T-cell (primary cell): ENCODE data around the gene GUCY2D. TPM values are rescaled to one million over a fixed set of nuclear protein-coding genes. Genes with fewer than 3 reads are reported as not detected.
"Not testable (repeated sequence)": the region's sequence is repeated elsewhere in the genome, so short reads cannot be mapped to it uniquely, and the experiment has no call there.

ENCODE experiments used
- ATAC-seq, 4 experiments: fragments of 200-7000 bp in 3 of 4; fragments of 150-1000 bp in 1 of 4; cut with Tn5 transposase; replicated peaks in 1 of 4; 1 replicate in 3 of 4; 2 replicates in 1 of 4; pipeline ENCODE4 v1.10.0; 2021; ENCODE audit warnings: moderate library complexity in 3 of 4, mild to moderate bottlenecking in 2 of 4, moderate number of reproducible peaks in 1 of 4
- CTCF ChIA-PET, 2 donors: fragments of 300-600 bp; sonication (Branson Sonifier 250); formaldehyde crosslinking; loops; one replicate each; lab custom pipeline; 2022; ENCODE audit warnings: antibody characterized with exemption in 2 of 2; lab: Charles Lee
- POLR2A ChIA-PET, 2 donors: fragments of 300-600 bp; sonication (Branson Sonifier 250); formaldehyde crosslinking; loops; one replicate each; lab custom pipeline; 2022; ENCODE audit warnings: antibody characterized with exemption in 2 of 2; lab: Charles Lee
- DNase-seq, 35 experiments: peaks; one replicate each; pipeline versions ENCODE4 v3.0.0 to v3.0.0-alpha.2; 2013 to 2023
- H3K27ac ChIP-seq: one replicate; pipeline ENCODE4 v1.5.1; 2013; ENCODE audit warnings: low read length
- H3K27me3 ChIP-seq, 2 experiments: replicated peaks in 1 of 2; 1 replicate in 1 of 2; 2 replicates in 1 of 2; pipeline versions ENCODE4 v1.6.1 to v1.7.0; 2013; ENCODE audit warnings: low read length in 1 of 2, mixed read lengths in 1 of 2; ENCODE audit not compliant: control insufficient read depth in 2 of 2, insufficient read depth in 2 of 2; ENCODE audit errors: extremely low read depth in 1 of 2
- H3K36me3 ChIP-seq, 2 donors: 1 replicate in 1 of 2; 2 replicates in 1 of 2; pipeline versions ENCODE4 v1.6.1 to v1.7.0; 2013; ENCODE audit warnings: low read length in 1 of 2; ENCODE audit not compliant: control insufficient read depth in 2 of 2, insufficient read depth in 1 of 2; ENCODE audit errors: extremely low read depth in 1 of 2
- H3K4me1 ChIP-seq, 2 experiments: 1 replicate in 1 of 2; 2 replicates in 1 of 2; pipeline versions ENCODE4 v1.6.1 to v1.7.0; 2013; ENCODE audit warnings: low read length in 2 of 2, mixed read lengths in 1 of 2; ENCODE audit not compliant: insufficient read depth in 2 of 2, control insufficient read depth in 1 of 2; ENCODE audit errors: extremely low read depth in 1 of 2
- H3K4me3 ChIP-seq, 2 donors: 1 replicate in 1 of 2; 2 replicates in 1 of 2; pipeline versions ENCODE4 v1.5.1 to v1.7.0; 2013; ENCODE audit warnings: mild to moderate bottlenecking in 2 of 2, low read length in 1 of 2, moderate library complexity in 1 of 2; ENCODE audit not compliant: control insufficient read depth in 1 of 2; ENCODE audit errors: extremely low read depth in 1 of 2
- H3K9me3 ChIP-seq: 2 replicates; pipeline ENCODE4 v1.7.0; 2013
- H3K27ac Mint-ChIP-seq, 2 donors: one replicate each; pipeline ENCODE4 v1.8.0; 2020 to 2021; ENCODE audit warnings: mild to moderate bottlenecking in 2 of 2, mixed read lengths in 2 of 2
- H3K27me3 Mint-ChIP-seq, 2 donors: one replicate each; pipeline ENCODE4 v1.8.0; 2021 to 2022; ENCODE audit warnings: mixed read lengths in 2 of 2
- H3K36me3 Mint-ChIP-seq: one replicate; pipeline ENCODE4 v1.8.0; 2021; ENCODE audit warnings: mixed read lengths
- H3K4me1 Mint-ChIP-seq, 3 donors: one replicate each; pipeline ENCODE4 v1.8.0; 2020 to 2022; ENCODE audit warnings: mixed read lengths in 3 of 3, mild to moderate bottlenecking in 1 of 3
- H3K4me3 Mint-ChIP-seq, 3 donors: one replicate each; pipeline ENCODE4 v1.8.0; 2020 to 2022; ENCODE audit warnings: mild to moderate bottlenecking in 3 of 3, mixed read lengths in 3 of 3, moderate library complexity in 3 of 3
- H3K9me3 Mint-ChIP-seq, 3 donors: one replicate each; pipeline ENCODE4 v1.8.0; 2020 to 2022; ENCODE audit warnings: mixed read lengths in 3 of 3
- WGBS: methylation state at CpG from one replicate; pipeline ENCODE4 v1.1.5; 2013; ENCODE audit warnings: missing lambda C conversion rate; ENCODE audit not compliant: insufficient coverage; 5-methylcytosine and 5-hydroxymethylcytosine counted together
- total RNA-seq, 35 experiments: library from RNA in 6 of 35; stranded (reverse) in 6 of 35; fragments of 120-200 nt in 1 of 35; gene quantifications; one replicate each; pipeline versions ENCODE4 v1.2.1 to v1.2.4 and lab custom pipeline; 2013 to 2026

The GUCY2D gene
- total RNA-seq, 5 donors from 2014 or later (not counting 1 experiment from before 2014, with no cell fraction given): 0.06 TPM; not detected in 4

DNA sequence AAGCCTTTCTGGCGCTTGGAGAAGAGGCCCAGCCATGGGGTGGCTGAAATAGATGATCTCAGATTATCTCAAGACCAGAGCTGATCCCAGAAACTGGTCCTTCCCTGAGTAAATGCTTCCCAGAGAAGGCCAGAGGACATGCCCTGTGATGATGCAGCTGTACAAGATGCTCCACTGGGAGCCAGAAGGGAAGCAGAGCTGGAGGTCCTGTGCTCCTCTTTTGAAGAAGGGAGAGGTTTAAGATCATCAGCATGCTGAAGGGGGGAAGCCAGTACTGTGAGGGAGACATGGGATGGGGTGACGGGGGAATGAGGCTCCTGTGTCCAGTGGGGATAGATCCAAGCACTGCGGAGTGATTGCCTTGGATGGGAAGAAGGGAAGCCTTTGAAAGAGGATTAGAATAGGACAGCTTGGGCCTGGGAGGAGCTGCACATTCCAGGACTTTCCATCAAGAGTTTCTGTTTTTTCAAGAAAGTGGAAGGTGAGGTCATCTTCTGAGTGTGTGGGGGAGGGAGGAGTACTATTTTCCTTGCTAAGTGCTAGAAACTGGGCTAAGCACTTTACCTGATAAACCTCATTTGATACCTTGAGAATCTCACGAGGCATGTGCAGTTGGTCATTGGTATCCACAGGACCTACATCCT lies 20.1 kb downstream of the GUCY2D start:
- Histone ChIP-seq H3K4me1 (no peaks in the 10 kb centered on the region), H3K36me3 (no peaks in the 10 kb centered on the region), H3K27ac (no peak overlapping the region), H3K9me3 (no peaks in the 10 kb centered on the region), H3K27me3 (peaks cover 0 to 39% of the 10 kb centered on the region in 2 experiments), H3K4me3 (no peak overlapping the region)
- POLR2A ChIA-PET: no interaction called here
- Mint-ChIP-seq H3K9me3 (no peaks in the 10 kb centered on the region), H3K4me1 (no peaks in the 10 kb centered on the region), H3K4me3 (no peak overlapping the region), H3K36me3 (no peaks in the 10 kb centered on the region), H3K27me3 (peaks cover 24 to 39% of the 10 kb centered on the region in 2 donors), H3K27ac (no peak overlapping the region)
- DNase-seq: no peak
- ATAC-seq: no peak
- WGBS: 88% methylated on average over 3 of the region's 4 CpGs
- CTCF ChIA-PET: no interaction called here

DNA sequence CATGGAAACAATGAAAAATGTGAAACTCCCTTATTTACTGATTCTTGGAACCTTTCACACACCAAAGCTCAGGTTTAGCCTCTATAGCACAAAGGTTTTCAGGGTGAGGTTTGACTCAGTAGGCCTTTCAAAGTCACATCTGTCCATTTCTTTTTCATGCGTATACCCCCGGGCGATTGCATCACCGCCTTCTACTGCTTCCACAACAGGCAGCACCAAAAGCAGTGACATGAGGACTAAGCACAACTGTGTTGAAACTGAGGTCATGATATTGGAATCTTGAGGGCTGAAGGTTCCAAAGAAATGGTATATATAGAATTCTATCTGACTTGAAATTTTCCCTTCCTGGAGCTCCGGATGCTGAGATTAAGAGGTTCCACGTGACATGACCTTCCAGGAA lies 21.7 kb downstream of the GUCY2D start:
- H3K27ac ChIP-seq, POLR2A ChIA-PET, CTCF ChIA-PET, H3K27ac Mint-ChIP-seq, H3K4me1 Mint-ChIP-seq, H3K4me3 Mint-ChIP-seq, H3K36me3 ChIP-seq, H3K36me3 Mint-ChIP-seq, H3K4me1 ChIP-seq, H3K4me3 ChIP-seq, DNase-seq, ATAC-seq, H3K9me3 Mint-ChIP-seq, H3K9me3 ChIP-seq: not testable (repeated sequence)
- WGBS: no CpG with 5 or more reads among the region's 6 CpGs
- peaks cover 37 to 53% of the 10 kb centered on the region in 2 donors for H3K27me3 Mint-ChIP-seq
- peaks cover 0 to 41% of the 10 kb centered on the region in 2 experiments for H3K27me3 ChIP-seq

DNA sequence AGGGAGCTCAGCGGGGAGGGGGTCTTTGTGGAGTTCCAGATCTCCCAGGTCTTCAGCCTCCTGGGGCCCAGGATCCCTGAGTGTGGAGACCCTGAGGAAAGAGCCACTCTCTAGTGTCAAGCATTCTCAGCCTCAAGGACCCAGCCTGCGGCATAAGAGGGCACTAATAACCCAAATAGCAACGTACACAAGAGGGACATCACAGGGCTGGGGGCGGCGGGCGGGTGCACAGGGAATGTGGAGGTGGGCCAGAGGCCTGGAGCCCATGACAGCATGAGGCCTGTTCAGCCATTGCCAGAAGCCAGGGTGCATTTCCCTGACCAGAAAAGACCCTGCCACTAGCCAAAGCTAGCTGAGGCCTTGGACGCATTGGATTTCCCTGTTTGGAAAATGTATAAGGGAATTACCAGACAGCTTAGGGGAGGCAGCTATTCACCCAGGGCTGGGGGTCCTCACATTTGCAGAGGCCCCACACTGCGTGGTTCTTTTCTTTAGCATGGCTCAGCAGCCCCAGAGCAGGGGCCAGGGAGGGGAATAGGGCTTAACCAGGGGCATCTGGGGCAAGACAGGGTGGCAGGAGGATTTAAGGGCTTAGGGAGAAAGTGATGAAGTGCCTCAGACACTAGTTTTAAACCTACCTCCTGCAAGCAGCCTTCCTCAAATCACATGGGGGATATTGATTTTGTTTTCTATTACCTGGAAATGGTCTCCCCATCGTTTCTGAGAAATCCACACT lies 22.9 kb downstream of the GUCY2D start:
- Mint-ChIP-seq H3K9me3 (no peaks in the 10 kb centered on the region), H3K36me3 (no peaks in the 10 kb centered on the region), H3K4me1 (no peaks in the 10 kb centered on the region), H3K27me3 (peaks cover 37 to 54% of the 10 kb centered on the region in 2 donors), H3K27ac (no peak overlapping the region), H3K4me3 (no peak overlapping the region)
- Histone ChIP-seq H3K36me3 (no peaks in the 10 kb centered on the region), H3K27me3 (peaks cover 0 to 34% of the 10 kb centered on the region in 2 experiments), H3K4me3 (no peak overlapping the region), H3K27ac (no peak overlapping the region), H3K4me1 (no peaks in the 10 kb centered on the region), H3K9me3 (no peaks in the 10 kb centered on the region)
- POLR2A ChIA-PET: no interaction called here
- CTCF ChIA-PET: interaction anchor here in 1 of 2 donors (0.5 kb wide), 1 partner anchor 280 kb away, joined by 4 read pairs; no protein-coding TSS in a partner anchor
- ATAC-seq (no peak), DNase-seq (no peak)
- WGBS: 79% methylated on average over 5 of the region's 9 CpGs

DNA sequence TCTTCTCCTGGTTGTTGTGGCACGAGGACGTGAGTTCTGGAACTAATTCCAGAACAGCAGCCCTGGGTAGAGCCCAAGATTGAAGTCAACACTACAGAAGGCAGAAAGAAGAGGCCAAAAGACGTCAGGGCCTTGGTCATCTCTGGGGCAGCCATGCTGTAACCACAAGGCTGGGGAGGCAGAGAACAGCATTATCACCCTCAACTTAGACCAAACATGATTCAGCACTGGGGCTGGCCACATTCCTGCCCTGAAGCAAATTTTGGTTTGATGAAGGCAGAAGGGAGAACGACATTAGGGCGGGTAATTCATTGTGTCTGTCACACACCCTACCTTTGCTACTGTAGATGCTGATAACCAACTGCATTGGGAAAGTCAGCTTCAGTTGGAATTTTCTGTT lies 26.7 kb downstream of the GUCY2D start:
- H3K4me1 ChIP-seq: no peaks in the 10 kb centered on the region
- H3K27me3 ChIP-seq: peaks cover 0 to 37% of the 10 kb centered on the region in 2 experiments
- ATAC-seq (no peak), DNase-seq (no peak)
- no peaks in the 10 kb centered on the region for H3K36me3 ChIP-seq
- H3K36me3 Mint-ChIP-seq: no peaks in the 10 kb centered on the region
- ChIA-PET CTCF (no interaction called here), POLR2A (no interaction called here)
- H3K27me3 Mint-ChIP-seq: peaks cover 47 to 68% of the 10 kb centered on the region in 2 donors
- WGBS: 60% methylated on average over 2 of the region's 5 CpGs
- no peaks in the 10 kb centered on the region for H3K4me1 Mint-ChIP-seq
- H3K27ac Mint-ChIP-seq: no peak overlapping the region
- H3K4me3 ChIP-seq: no peak overlapping the region
- H3K27ac ChIP-seq: no peak overlapping the region
- no peak overlapping the region for H3K4me3 Mint-ChIP-seq
- no peaks in the 10 kb centered on the region for H3K9me3 Mint-ChIP-seq
- H3K9me3 ChIP-seq: no peaks in the 10 kb centered on the region

DNA sequence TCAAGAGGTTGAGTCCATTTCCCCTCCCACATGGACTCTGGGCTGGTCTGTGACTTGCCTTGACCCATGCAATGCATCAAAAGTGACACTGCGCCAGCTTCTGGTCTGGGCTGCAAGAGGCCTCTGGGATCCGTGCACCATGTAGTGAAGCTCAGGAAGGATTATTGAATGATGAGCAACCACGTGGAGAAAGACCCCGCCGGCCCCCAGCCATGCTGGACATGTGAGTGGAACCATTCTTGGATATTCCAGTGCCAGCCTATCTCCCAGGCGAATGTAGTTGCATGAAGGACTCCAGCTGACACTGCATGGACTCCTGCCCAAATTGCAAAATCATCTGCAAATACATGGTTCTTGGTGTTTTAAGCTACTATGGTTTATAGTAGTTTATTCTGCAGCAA lies 28.8 kb downstream of the GUCY2D start:
- H3K27ac Mint-ChIP-seq: no peak overlapping the region

DNA sequence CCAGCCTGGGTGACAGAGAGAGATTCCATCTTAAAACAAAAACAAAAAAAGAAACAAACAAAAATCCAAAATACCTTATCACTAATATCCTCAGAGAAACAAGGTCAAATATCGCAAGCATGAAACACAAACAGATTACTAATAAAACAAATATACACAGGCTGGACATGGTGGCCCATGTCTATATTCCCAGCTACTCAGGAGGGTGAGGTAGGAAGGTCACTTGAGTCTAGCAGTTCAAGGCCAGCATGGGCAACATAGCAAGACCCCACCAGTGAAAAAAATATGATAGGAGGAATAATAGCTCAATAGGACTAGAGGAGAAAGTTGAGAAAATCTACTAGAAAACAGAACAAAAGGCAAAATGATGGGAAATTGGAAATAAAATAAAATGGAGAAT lies 29.5 kb downstream of the GUCY2D start:
- H3K4me1 ChIP-seq: no peaks in the 10 kb centered on the region
- H3K36me3 ChIP-seq: no peaks in the 10 kb centered on the region
- no peaks in the 10 kb centered on the region for H3K9me3 ChIP-seq
- no peak overlapping the region for H3K4me3 ChIP-seq
- H3K9me3 Mint-ChIP-seq: no peaks in the 10 kb centered on the region
- no peak overlapping the region for H3K27ac ChIP-seq
- H3K4me1 Mint-ChIP-seq: no peaks in the 10 kb centered on the region
- no CpG with 5 or more reads among the region's 1 CpG for WGBS
- no peak overlapping the region for H3K4me3 Mint-ChIP-seq
- ATAC-seq (no peak), DNase-seq (no peak)
- H3K27ac Mint-ChIP-seq: no peak overlapping the region
- H3K36me3 Mint-ChIP-seq: no peaks in the 10 kb centered on the region
- POLR2A ChIA-PET: no interaction called here
- H3K27me3 ChIP-seq: peaks cover 0 to 31% of the 10 kb centered on the region in 2 experiments
- CTCF ChIA-PET: interaction anchor here in 1 of 2 donors (0.6 to 1.0 kb wide), 2 partner anchors 11 to 1065 kb away, joined by 3 read pairs; no protein-coding TSS in a partner anchor
- H3K27me3 Mint-ChIP-seq: peaks cover 33 to 51% of the 10 kb centered on the region in 2 donors

More for the DNA sequence above, 28.8 kb downstream of the GUCY2D start:
- Histone ChIP-seq H3K4me1 (no peaks in the 10 kb centered on the region), H3K27me3 (peaks cover 0 to 29% of the 10 kb centered on the region in 2 experiments), H3K4me3 (no peak overlapping the region), H3K9me3 (no peaks in the 10 kb centered on the region), H3K27ac (no peak overlapping the region), H3K36me3 (no peaks in the 10 kb centered on the region)
- Mint-ChIP-seq H3K27me3 (peaks cover 36 to 55% of the 10 kb centered on the region in 2 donors), H3K9me3 (no peaks in the 10 kb centered on the region), H3K36me3 (no peaks in the 10 kb centered on the region), H3K4me3 (no peak overlapping the region), H3K4me1 (no peaks in the 10 kb centered on the region)
- no peak for ATAC-seq
- ChIA-PET POLR2A (interaction anchor here in 1 of 2 donors (0.6 kb wide), 1 partner anchor 305 kb away, joined by 3 read pairs; no protein-coding TSS in a partner anchor), CTCF (interaction anchor here in 1 of 2 donors (1.0 kb wide), 1 partner anchor 12 kb away, joined by 3 read pairs; no protein-coding TSS in a partner anchor)
- no CpG with 5 or more reads among the region's 6 CpGs for WGBS
- no peak for DNase-seq
